Suprapubic skin (tissue), 4 donors: ENCODE measurements around the gene PTPRH. TPM values are rescaled to one million over a fixed set of nuclear protein-coding genes. Genes with fewer than 3 reads are reported as not detected.

Experiments
- DNase-seq, 2 donors: peaks; one replicate each; pipeline ENCODE4 v3.0.0-alpha.2; 2019; ENCODE audit warnings: low spot score in 2 of 2
- H3K27ac ChIP-seq: fragments of 200-600 bp; sonication (generic); one replicate; pipeline ENCODE4 v1.5.1; 2019
- H3K27me3 ChIP-seq: fragments of 200-600 bp; sonication (generic); one replicate; pipeline ENCODE4 v1.5.1; 2019
- H3K36me3 ChIP-seq: fragments of 200-600 bp; sonication (generic); one replicate; pipeline ENCODE4 v1.5.1; 2019
- H3K4me1 ChIP-seq: fragments of 200-600 bp; sonication (generic); one replicate; pipeline ENCODE4 v1.5.1; 2019
- H3K4me3 ChIP-seq: fragments of 200-600 bp; sonication (generic); one replicate; pipeline ENCODE4 v1.5.1; 2019; ENCODE audit warnings: mild to moderate bottlenecking
- H3K9me3 ChIP-seq: fragments of 200-600 bp; sonication (generic); one replicate; pipeline ENCODE4 v1.5.1; 2019
- EP300 ChIP-seq: sonication (generic); formaldehyde crosslinking; IDR thresholded peaks from one replicate; pipeline ENCODE4 v1.6.1; 2017; ENCODE audit warnings: antibody characterized with exemption
- POLR2A ChIP-seq, 2 donors: fragments of 450-650 bp; IDR thresholded peaks; one replicate each; pipeline ENCODE4 v1.6.1; 2017; ENCODE audit warnings: antibody characterized with exemption in 2 of 2, mild to moderate bottlenecking in 2 of 2, moderate library complexity in 2 of 2
- POLR2AphosphoS5 ChIP-seq, 3 donors: sonication (generic); formaldehyde crosslinking; IDR thresholded peaks; one replicate each; pipeline ENCODE4 v1.6.1; 2017; ENCODE audit warnings: antibody characterized with exemption in 3 of 3
- WGBS: methylation state at CpG from one replicate; pipeline ENCODE4 v1.1.5; 2018; 5-methylcytosine and 5-hydroxymethylcytosine counted together
- total RNA-seq, 4 donors: library from RNA; depleted of rRNA; stranded (reverse); fragments of >200 nt; gene quantifications; one replicate each; pipeline ENCODE4 v1.1.0, GENCODE V29; 2016
- TF ChIP-seq, protein P1 (sequence below), 2 donors: fragments of 200-600 bp in 1 of 2; fragments of 450-650 bp in 1 of 2; sonication (generic) in 1 of 2; IDR thresholded peaks; one replicate each; pipeline ENCODE4 v1.5.1; 2016 to 2019; ENCODE audit warnings: antibody characterized with exemption in 2 of 2, mild to moderate bottlenecking in 1 of 2, moderate library complexity in 1 of 2

PTPRH gene
- total RNA-seq, 4 donors from 2014 or later: 0.34 to 1.4 (median 1.1) TPM; not detected in 1

DNA sequence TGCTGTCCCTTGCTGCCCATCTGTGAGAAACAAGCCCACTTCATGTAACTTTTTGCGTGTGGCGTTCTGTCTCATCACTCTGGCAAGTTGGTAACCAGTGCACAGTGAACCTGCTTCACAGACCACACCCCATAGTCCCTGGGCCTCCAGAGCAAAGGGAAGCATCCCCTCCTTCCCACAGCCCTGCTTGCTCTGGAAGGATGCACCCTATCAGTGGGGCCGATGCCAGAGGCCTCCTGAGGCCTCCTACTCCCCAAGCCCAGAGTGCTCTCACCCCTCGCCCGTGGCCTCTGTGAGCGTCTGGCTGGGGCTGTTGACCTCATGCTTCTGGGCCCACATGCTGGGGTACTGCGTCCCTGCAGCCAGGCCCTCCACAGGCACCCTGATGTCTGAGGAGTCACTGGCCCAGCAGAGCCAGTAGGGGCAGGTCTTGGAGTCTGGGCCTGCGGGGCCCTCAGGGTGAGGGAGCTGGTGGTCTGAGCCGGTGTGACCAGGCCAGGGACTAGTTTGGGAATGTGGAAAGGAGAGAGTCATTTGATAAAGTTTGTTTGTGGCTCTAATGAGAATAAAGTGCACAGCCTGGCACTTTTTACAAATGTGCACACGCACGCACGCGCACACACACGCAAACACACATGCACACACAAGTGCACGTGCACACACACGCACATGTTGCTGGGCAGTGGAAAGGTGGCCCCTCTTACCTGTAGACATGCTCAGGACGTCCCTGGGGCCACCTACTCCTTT is 14.2 kb upstream of the PTPRH start:
- no peak for TF ChIP-seq POLR2A (IDR thresholded peaks at IDR 0.05)
- Histone ChIP-seq H3K9me3 (no peaks in the 10 kb centered on the region), H3K27ac (no peak overlapping the region), H3K27me3 (no peaks in the 10 kb centered on the region), H3K4me3 (no peak overlapping the region), H3K36me3 (peaks cover 24% of the 10 kb centered on the region), H3K4me1 (no peaks in the 10 kb centered on the region)
- DNase-seq: no peak
- 82% methylated on average over 9 of the region's 17 CpGs for WGBS

DNA sequence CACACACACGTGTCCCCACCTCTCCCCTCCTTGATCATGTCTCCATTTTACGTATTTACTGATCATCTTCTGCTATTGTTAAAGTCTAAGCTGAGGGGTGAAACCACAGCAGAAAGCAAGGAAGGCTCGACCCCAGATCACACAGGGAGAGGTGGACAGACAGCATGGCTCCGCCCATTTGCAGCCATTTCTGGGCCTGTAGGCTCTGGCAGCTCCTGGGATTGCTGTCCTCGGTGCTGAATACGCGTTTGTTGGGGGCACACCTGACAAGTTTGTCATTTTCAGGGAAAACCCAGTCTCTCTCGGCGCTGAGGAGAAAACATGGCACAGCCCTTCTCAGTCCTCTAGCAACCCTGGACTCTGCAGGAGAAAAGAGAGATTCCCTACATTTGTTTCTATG is 11.2 kb upstream of the PTPRH start:
- no peak overlapping the region for H3K4me3 ChIP-seq
- H3K36me3 ChIP-seq: peaks cover 3% of the 10 kb centered on the region
- no peaks in the 10 kb centered on the region for H3K27me3 ChIP-seq
- 77% methylated on average over 9 of the region's 9 CpGs for WGBS
- DNase-seq: no peak
- no peaks in the 10 kb centered on the region for H3K9me3 ChIP-seq
- peaks cover 16% of the 10 kb centered on the region for H3K4me1 ChIP-seq
- no peak overlapping the region for H3K27ac ChIP-seq
- TF ChIP-seq POLR2A (IDR thresholded peaks at IDR 0.05) (no peak), EP300 (no peak), POLR2AphosphoS5 (IDR thresholded peaks at IDR 0.05) (no peak)
- TF ChIP-seq, protein P1, sequence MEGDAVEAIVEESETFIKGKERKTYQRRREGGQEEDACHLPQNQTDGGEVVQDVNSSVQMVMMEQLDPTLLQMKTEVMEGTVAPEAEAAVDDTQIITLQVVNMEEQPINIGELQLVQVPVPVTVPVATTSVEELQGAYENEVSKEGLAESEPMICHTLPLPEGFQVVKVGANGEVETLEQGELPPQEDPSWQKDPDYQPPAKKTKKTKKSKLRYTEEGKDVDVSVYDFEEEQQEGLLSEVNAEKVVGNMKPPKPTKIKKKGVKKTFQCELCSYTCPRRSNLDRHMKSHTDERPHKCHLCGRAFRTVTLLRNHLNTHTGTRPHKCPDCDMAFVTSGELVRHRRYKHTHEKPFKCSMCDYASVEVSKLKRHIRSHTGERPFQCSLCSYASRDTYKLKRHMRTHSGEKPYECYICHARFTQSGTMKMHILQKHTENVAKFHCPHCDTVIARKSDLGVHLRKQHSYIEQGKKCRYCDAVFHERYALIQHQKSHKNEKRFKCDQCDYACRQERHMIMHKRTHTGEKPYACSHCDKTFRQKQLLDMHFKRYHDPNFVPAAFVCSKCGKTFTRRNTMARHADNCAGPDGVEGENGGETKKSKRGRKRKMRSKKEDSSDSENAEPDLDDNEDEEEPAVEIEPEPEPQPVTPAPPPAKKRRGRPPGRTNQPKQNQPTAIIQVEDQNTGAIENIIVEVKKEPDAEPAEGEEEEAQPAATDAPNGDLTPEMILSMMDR (IDR thresholded peaks at IDR 0.05): no peak

DNA sequence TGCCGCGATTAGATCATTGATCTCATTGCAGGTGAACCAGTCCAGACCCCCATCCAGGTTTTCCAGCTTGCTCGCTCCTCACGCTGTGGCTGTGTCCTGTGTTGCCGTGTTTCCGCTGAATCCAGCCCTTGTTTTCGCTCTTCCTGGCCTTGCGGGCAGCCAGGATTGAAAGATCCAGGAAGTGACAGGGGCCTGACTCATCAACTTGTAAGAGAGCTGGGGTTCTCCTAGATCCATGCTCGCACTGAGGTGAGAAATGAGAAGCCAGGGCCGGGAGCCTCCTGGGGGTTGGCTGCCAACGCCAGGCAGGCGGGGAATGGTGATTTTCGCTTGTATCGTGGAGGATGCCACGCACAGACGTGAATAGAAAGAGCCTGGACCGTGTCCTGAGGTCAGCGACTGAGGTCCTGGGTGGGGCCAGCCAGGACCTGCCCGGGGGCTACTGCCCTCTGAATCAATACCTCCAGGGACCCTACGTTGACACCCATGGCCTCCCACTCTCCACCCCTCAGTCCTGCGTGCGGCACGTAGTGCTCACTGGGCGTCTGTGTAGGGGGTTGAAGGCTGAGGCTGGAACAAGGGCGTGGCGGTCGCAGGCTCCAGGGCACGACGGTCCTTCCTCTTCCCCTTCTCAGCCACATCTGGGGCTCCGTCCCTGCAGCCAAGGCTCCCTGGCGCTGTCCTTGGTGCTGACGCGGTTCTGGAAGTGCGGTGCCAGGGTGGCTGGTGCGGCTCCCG is 7.3 kb upstream of the PTPRH start:
- WGBS: 13% methylated on average over 9 of the region's 36 CpGs
- H3K4me1 ChIP-seq: peaks cover 16% of the 10 kb centered on the region
- H3K36me3 ChIP-seq: no peaks in the 10 kb centered on the region
- peak overlapping the region; percentile 47 for H3K4me3 ChIP-seq
- peak in 1 of 2 donors; percentile 79 for DNase-seq
- peaks cover 4% of the 10 kb centered on the region for H3K9me3 ChIP-seq
- peaks cover 4% of the 10 kb centered on the region for H3K27me3 ChIP-seq
- TF ChIP-seq EP300 (no peak), POLR2AphosphoS5 (IDR thresholded peaks at IDR 0.05) (peak in 2 of 3 donors; percentile 10 to 21), POLR2A (IDR thresholded peaks at IDR 0.05) (no peak)
- TF ChIP-seq, protein P1 (IDR thresholded peaks at IDR 0.05): no peak
- peak overlapping the region; percentile 78 for H3K27ac ChIP-seq

DNA sequence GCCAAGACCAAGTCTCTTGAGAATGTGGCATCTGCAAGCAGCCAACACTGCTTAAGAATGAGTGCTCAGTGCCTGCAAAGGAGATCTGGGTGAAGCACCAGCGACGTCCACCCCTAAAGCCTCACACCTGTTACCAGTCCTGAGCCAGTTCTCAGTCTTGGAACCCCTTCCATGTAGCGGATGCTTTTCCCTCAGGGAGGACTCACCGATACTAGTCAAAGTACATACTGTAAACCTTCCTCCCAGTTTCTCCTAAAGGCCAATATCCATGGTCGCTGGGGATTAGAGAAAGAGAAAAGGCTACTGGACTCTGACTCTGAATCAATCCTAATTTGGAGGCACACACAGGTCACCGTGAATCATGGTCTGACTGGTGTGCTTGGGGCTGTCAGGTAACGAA is 4.2 kb upstream of the PTPRH start:
- DNase-seq: no peak
- 87% methylated on average over 7 of the region's 7 CpGs for WGBS
- Histone ChIP-seq H3K9me3 (peaks cover 4% of the 10 kb centered on the region), H3K36me3 (no peaks in the 10 kb centered on the region), H3K4me1 (peaks cover 25% of the 10 kb centered on the region), H3K27ac (no peak overlapping the region), H3K27me3 (peaks cover 4% of the 10 kb centered on the region), H3K4me3 (no peak overlapping the region)
- no peak for TF ChIP-seq POLR2AphosphoS5 (IDR thresholded peaks at IDR 0.05)
- TF ChIP-seq POLR2A (IDR thresholded peaks at IDR 0.05): no peak
- TF ChIP-seq EP300: no peak
- TF ChIP-seq, protein P1 (IDR thresholded peaks at IDR 0.05): no peak

DNA sequence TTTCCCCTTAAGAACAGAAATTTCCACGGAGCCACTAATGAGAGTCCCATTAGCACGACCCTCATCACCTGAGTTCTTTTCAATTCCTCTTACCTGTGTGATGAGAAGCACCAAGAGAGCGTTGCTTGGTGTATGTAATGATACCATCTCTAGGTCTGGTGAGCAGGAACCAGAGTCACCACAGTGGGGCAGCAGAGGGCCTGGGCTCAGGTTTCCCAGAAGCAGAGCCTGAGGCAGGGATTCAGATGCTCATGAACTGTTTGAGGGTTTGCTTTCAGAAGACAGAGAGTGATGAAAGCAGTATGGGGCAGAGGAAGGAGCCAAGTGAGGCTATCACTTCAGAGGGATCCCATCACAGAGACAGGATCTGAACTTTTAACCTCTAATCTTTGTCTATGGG is 3.1 kb upstream of the PTPRH start:
- 87% methylated on average over 3 of the region's 3 CpGs for WGBS
- Histone ChIP-seq H3K9me3 (peaks cover 4% of the 10 kb centered on the region), H3K27me3 (peaks cover 4% of the 10 kb centered on the region), H3K4me3 (no peak overlapping the region), H3K4me1 (peaks cover 26% of the 10 kb centered on the region), H3K27ac (no peak overlapping the region), H3K36me3 (no peaks in the 10 kb centered on the region)
- DNase-seq: no peak
- TF ChIP-seq, protein P1 (IDR thresholded peaks at IDR 0.05): no peak
- TF ChIP-seq POLR2AphosphoS5 (IDR thresholded peaks at IDR 0.05): no peak
- no peak for TF ChIP-seq POLR2A (IDR thresholded peaks at IDR 0.05)
- TF ChIP-seq EP300: no peak
